Erythroblast (primary cell): ENCODE measurements around the gene WIPF1.

Experiments
- GATA1 ChIP-seq: IDR thresholded peaks from 2 replicates; pipeline ENCODE4 v1.6.1; 2011; ENCODE audit warnings: low read depth, mild to moderate bottlenecking, control low read depth, low read length, moderate library complexity
- POLR2A ChIP-seq: IDR thresholded peaks from 2 replicates; pipeline ENCODE4 v1.6.1; 2011; ENCODE audit warnings: mild to moderate bottlenecking, low read length

GRCh38 chr2:174643356-174643755, 45.8 kb upstream of the WIPF1 start:
- TF ChIP-seq POLR2A = no peak
- TF ChIP-seq GATA1 = no peak
